Colonic mucosa (tissue), 4 donors: Measurements from ENCODE around the gene ESR2. TPM values are rescaled to one million over a fixed set of nuclear protein-coding genes. Genes with fewer than 3 reads are reported as not detected.

ENCODE experiments used
- DNase-seq: peaks from one replicate; pipeline ENCODE4 v3.0.0-alpha.2; 2020
- H3K27ac ChIP-seq: fragments of 200-600 bp; one replicate; pipeline ENCODE4 v1.8.0; 2021
- H3K27me3 ChIP-seq: fragments of 200-600 bp; one replicate; pipeline ENCODE4 v1.8.0; 2021
- H3K36me3 ChIP-seq: fragments of 200-600 bp; one replicate; pipeline ENCODE4 v1.8.0; 2021
- H3K4me1 ChIP-seq: fragments of 200-600 bp; one replicate; pipeline ENCODE4 v1.8.0; 2021; ENCODE audit warnings: mild to moderate bottlenecking
- H3K4me3 ChIP-seq: fragments of 200-600 bp; one replicate; pipeline ENCODE4 v1.8.0; 2021
- H3K9ac ChIP-seq, 2 donors: one replicate each; pipeline ENCODE4 v1.7.0; 2013; ENCODE audit warnings: control low read depth in 2 of 2, low read depth in 2 of 2, low read length in 2 of 2
- H3K9me3 ChIP-seq: fragments of 200-600 bp; one replicate; pipeline ENCODE4 v1.8.0; 2021
- intact Hi-C: fragments of 100-400 bp; cut with DNase I; formaldehyde crosslinking; loops from one replicate; pipeline ENCODE4 v1.14.1; 2022
- total RNA-seq, 2 donors: library from RNA; stranded (reverse); fragmentation: NEBNext Ultra II Directional in 1 of 2; extraction: Animal tissue kit (Norgen Biotek cat#: 25700) in 1 of 2; gene quantifications; one replicate each; pipeline ENCODE4 v1.2.1, GENCODE V29; 2021
- TF ChIP-seq, protein P1 (sequence below): fragments of 200-600 bp; IDR thresholded peaks from one replicate; pipeline ENCODE4 v1.8.0; 2022; ENCODE audit warnings: antibody characterized with exemption, mild to moderate bottlenecking
- donor health status: healthy.
- donor health status: DM: no; HTN: no; CAD: no.
- donor health status: DM: no; HTN: no; CAD: no.

ESR2 gene
- total RNA-seq, 2 donors from 2014 or later: 0.42 to 0.85 TPM

GRCh38 chr14:64061115-64061514 lies 233.1 kb downstream of the ESR2 start:
- TF ChIP-seq, protein P1, sequence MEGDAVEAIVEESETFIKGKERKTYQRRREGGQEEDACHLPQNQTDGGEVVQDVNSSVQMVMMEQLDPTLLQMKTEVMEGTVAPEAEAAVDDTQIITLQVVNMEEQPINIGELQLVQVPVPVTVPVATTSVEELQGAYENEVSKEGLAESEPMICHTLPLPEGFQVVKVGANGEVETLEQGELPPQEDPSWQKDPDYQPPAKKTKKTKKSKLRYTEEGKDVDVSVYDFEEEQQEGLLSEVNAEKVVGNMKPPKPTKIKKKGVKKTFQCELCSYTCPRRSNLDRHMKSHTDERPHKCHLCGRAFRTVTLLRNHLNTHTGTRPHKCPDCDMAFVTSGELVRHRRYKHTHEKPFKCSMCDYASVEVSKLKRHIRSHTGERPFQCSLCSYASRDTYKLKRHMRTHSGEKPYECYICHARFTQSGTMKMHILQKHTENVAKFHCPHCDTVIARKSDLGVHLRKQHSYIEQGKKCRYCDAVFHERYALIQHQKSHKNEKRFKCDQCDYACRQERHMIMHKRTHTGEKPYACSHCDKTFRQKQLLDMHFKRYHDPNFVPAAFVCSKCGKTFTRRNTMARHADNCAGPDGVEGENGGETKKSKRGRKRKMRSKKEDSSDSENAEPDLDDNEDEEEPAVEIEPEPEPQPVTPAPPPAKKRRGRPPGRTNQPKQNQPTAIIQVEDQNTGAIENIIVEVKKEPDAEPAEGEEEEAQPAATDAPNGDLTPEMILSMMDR: no peak
- intact Hi-C loops: loop anchor here (10.0 kb wide), 1 partner anchor 74 kb away; no protein-coding TSS in a partner anchor
- H3K36me3 ChIP-seq: no peaks in the 10 kb centered on the region

DNA sequence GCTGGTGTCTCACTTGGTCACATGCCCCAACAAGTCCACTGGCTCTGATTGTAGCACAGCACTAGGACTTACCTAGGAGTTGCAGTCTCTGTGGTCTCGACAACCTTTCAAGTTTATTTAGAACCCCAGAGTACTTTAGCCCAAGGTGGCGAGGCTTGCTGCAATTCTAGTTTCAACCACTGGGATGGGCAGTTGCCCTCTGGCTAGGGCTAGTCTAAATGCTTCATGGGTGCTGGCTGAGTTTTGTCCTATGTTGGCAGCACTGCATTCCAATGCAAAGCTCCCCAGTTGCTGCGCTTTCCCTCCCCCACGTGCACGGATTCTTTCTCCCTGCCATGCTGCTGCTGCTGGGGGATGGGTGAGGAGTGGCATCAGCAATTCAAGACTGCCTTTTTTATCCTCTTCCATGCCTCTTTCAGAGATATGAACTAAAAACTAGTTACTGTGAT lies 233.5 kb downstream of the ESR2 start:
- Histone ChIP-seq H3K9me3 (no peaks in the 10 kb centered on the region), H3K4me3 (no peak overlapping the region), H3K4me1 (no peaks in the 10 kb centered on the region), H3K27ac (no peak overlapping the region), H3K36me3 (no peaks in the 10 kb centered on the region), H3K27me3 (no peaks in the 10 kb centered on the region), H3K9ac (no peak overlapping the region)
- intact Hi-C loops: loop anchor here (10.0 kb wide), 1 partner anchor 74 kb away; no protein-coding TSS in a partner anchor
- TF ChIP-seq, protein P1: peak; percentile 65
- DNase-seq: peak; percentile 42

More at GRCh38 chr14:64061115-64061514, 233.1 kb downstream of the ESR2 start:
- Histone ChIP-seq H3K9me3 (no peaks in the 10 kb centered on the region), H3K27ac (no peak overlapping the region), H3K4me3 (no peak overlapping the region), H3K4me1 (no peaks in the 10 kb centered on the region), H3K9ac (no peak overlapping the region), H3K27me3 (no peaks in the 10 kb centered on the region)
- DNase-seq: no peak

DNA sequence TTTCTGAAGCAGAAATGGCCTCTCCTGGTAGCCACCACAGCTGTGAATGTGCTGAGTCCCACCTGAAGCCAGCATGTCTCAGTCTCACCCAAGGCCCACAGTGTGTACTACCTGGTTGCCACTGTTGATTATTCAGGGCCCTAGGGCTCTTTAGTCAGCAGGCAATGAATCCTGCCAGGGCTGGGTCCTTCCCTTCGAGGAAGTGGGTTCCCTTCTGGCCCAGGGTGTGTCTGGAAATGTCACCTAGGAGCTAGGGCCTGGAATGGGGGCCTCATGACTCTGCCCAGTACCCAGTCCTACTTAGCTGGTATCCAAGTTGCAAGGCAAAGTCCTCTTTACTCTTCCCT lies 234.0 kb downstream of the ESR2 start:
- intact Hi-C loops: loop anchor here (10.0 kb wide), 1 partner anchor 75 kb away; no protein-coding TSS in a partner anchor
- no peak overlapping the region for H3K9ac ChIP-seq
- no peak overlapping the region for H3K4me3 ChIP-seq
- no peak overlapping the region for H3K27ac ChIP-seq
- peak; percentile 27 for DNase-seq
- no peaks in the 10 kb centered on the region for H3K9me3 ChIP-seq
- H3K4me1 ChIP-seq: no peaks in the 10 kb centered on the region
- no peaks in the 10 kb centered on the region for H3K27me3 ChIP-seq
- H3K36me3 ChIP-seq: no peaks in the 10 kb centered on the region
- TF ChIP-seq, protein P1: no peak

- H3K27ac ChIP-seq: no peak overlapping the region
Measured at GRCh38 chr14:64059454-64060198, 234.5 kb downstream of the ESR2 start.

GRCh38 chr14:64053694-64054669 lies 240.2 kb downstream of the ESR2 start:
- TF ChIP-seq, protein P1: no peak
- Histone ChIP-seq H3K27ac (no peak overlapping the region), H3K9me3 (no peaks in the 10 kb centered on the region), H3K27me3 (no peaks in the 10 kb centered on the region), H3K9ac (no peak overlapping the region), H3K4me1 (no peaks in the 10 kb centered on the region), H3K4me3 (no peak overlapping the region), H3K36me3 (no peaks in the 10 kb centered on the region)
- intact Hi-C loops: no loop called here
- no peak for DNase-seq

More at GRCh38 chr14:64059454-64060198, 234.5 kb downstream of the ESR2 start:
- Histone ChIP-seq H3K27me3 (no peaks in the 10 kb centered on the region), H3K9me3 (no peaks in the 10 kb centered on the region), H3K4me3 (no peak overlapping the region), H3K4me1 (no peaks in the 10 kb centered on the region), H3K9ac (no peak overlapping the region), H3K36me3 (no peaks in the 10 kb centered on the region)
- no peak for DNase-seq
- TF ChIP-seq, protein P1: no peak
- intact Hi-C loops: loop anchor here (10.0 kb wide), 1 partner anchor 75 kb away; no protein-coding TSS in a partner anchor
